ENCODE measurements around the gene COPZ2. TPM values are rescaled to one million over a fixed set of nuclear protein-coding genes. Genes with fewer than 3 reads are reported as not detected.

Gene COPZ2
- total and polyA plus RNA-seq, 4 donors = 59.9 to 108 (median 94.3) TPM

DNA sequence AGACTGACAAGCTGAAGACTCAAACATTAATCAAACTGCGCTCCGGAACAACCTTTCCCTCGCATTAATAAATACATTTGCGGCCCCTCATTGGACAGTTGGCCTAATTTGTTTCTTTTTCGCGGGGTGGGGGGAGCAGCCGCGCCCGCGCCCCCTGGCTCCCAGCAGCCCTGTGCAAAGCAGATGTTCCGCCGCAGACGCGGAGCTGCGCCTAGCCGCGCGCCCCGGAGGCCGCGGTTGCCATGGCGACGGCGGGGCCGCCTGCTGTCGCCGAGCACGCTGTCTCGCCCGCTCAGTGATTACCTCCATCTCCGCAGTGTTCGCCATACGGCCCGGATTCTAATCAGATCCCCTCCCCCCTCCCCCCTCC is 25.5 kb downstream of the COPZ2 start:
- Histone ChIP-seq H3K4me3 (ENCODE audit: low read length in 2 of 2) (no peak overlapping the region), H3K4me1 (ENCODE audit: control insufficient read depth in 1 of 2, insufficient read depth in 2 of 2, low read length in 2 of 2) (no peaks in the 10 kb centered on the region), H3K27ac (ENCODE audit: low read depth in 1 of 2, low read length in 2 of 2) (no peak overlapping the region), H3K36me3 (ENCODE audit: control insufficient read depth in 1 of 2, insufficient read depth in 2 of 2, low read length in 1 of 2) (no peaks in the 10 kb centered on the region), H3K9me3 (ENCODE audit: control insufficient read depth, low read length) (no peaks in the 10 kb centered on the region), H3K27me3 (ENCODE audit: control insufficient read depth in 1 of 2, insufficient read depth in 2 of 2, low read length in 1 of 2) (no peaks in the 10 kb centered on the region)
- intact Hi-C loops (cut with DNase I) = no loop called here
- 1 to 2% methylated on average over 33 to 34 of the region's 34 CpGs for WGBS, 2 donors
- DNase-seq (peak; percentile 64 to 80), ATAC-seq (ENCODE audit: low FRiP score) (peak; percentile 66)

DNA sequence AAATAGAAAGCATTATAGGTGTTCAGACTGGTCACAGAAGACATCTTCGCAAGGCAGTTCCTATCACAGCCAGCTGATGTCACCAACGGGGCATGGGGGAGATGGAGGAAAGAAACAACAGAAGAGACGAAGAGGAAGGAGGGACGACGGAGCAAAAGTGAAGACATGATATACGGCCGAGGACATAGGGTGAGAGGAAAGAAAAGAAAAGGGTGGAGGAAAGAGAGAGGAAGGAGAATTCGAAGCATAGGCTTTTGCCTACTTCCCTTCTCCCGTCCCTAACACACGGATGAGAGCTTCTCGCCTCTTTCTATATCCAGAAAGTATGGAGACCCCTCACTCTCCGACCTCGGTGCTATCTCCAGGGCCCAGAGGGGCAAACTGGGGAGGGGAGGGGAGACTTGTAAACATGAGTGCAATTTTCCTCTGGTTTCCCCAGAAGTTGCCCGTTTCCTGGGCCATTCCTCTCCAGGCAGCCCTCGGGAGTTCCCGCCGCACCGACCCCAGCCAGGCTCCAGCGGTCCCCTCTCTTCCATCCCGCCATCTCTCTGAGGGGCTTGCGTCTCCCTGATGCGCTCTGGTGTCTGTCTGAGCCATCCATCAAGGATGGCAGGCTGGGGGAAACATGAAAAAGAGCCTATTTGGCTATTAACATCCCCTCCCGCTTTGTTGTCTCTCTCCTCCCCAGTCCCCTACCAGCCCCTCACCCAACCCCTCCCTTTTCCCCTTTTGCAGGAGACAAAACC is 26.0 kb downstream of the COPZ2 start:
- H3K4me3 ChIP-seq (ENCODE audit: low read length in 2 of 2) = no peak overlapping the region
- no peak overlapping the region for H3K27ac ChIP-seq (ENCODE audit: low read depth in 1 of 2, low read length in 2 of 2)
- 12 to 18% methylated on average over 23 of the region's 23 CpGs for WGBS, 2 donors

DNA sequence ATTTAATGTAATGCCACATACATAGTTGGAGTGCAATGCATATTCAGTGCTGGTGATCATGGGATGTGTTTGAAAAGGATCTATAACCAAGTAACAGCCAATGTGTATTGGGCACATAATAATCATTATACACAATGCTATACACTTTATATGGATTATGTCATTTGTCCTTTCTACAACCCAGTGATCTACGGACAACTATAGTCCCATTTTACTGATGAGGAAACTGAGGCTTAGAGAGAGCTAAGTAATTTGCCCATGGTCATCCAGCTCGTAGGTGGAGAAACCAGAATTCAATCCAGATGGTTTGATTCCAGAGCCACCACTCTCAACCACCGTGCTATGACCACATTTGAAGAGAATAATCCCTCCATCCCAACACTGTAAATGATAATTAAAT is 27.4 kb downstream of the COPZ2 start:
- H3K27me3 ChIP-seq (ENCODE audit: control insufficient read depth in 1 of 2, insufficient read depth in 2 of 2, low read length in 1 of 2) = no peaks in the 10 kb centered on the region
- no peaks in the 10 kb centered on the region for H3K4me1 ChIP-seq (ENCODE audit: control insufficient read depth in 1 of 2, insufficient read depth in 2 of 2, low read length in 2 of 2)
- no peak overlapping the region for H3K27ac ChIP-seq (ENCODE audit: low read depth in 1 of 2, low read length in 2 of 2)
- intact Hi-C loops (cut with DNase I) = no loop called here
- ATAC-seq (ENCODE audit: low FRiP score) = no peak
- H3K4me3 ChIP-seq (ENCODE audit: low read length in 2 of 2) = no peak overlapping the region
- no peak for DNase-seq
- H3K36me3 ChIP-seq (ENCODE audit: control insufficient read depth in 1 of 2, insufficient read depth in 2 of 2, low read length in 1 of 2) = no peaks in the 10 kb centered on the region
- 93 to 96% methylated on average over 3 of the region's 3 CpGs for WGBS, 2 donors
- H3K9me3 ChIP-seq (ENCODE audit: control insufficient read depth, low read length) = no peaks in the 10 kb centered on the region

More for the DNA sequence above, 26.0 kb downstream of the COPZ2 start:
- intact Hi-C loops (cut with DNase I) = no loop called here
- H3K9me3 ChIP-seq (ENCODE audit: control insufficient read depth, low read length) = no peaks in the 10 kb centered on the region
- DNase-seq (no peak), ATAC-seq (ENCODE audit: low FRiP score) (no peak)
- no peaks in the 10 kb centered on the region for H3K4me1 ChIP-seq (ENCODE audit: control insufficient read depth in 1 of 2, insufficient read depth in 2 of 2, low read length in 2 of 2)
- no peaks in the 10 kb centered on the region for H3K36me3 ChIP-seq (ENCODE audit: control insufficient read depth in 1 of 2, insufficient read depth in 2 of 2, low read length in 1 of 2)
- H3K27me3 ChIP-seq (ENCODE audit: control insufficient read depth in 1 of 2, insufficient read depth in 2 of 2, low read length in 1 of 2) = no peaks in the 10 kb centered on the region

DNA sequence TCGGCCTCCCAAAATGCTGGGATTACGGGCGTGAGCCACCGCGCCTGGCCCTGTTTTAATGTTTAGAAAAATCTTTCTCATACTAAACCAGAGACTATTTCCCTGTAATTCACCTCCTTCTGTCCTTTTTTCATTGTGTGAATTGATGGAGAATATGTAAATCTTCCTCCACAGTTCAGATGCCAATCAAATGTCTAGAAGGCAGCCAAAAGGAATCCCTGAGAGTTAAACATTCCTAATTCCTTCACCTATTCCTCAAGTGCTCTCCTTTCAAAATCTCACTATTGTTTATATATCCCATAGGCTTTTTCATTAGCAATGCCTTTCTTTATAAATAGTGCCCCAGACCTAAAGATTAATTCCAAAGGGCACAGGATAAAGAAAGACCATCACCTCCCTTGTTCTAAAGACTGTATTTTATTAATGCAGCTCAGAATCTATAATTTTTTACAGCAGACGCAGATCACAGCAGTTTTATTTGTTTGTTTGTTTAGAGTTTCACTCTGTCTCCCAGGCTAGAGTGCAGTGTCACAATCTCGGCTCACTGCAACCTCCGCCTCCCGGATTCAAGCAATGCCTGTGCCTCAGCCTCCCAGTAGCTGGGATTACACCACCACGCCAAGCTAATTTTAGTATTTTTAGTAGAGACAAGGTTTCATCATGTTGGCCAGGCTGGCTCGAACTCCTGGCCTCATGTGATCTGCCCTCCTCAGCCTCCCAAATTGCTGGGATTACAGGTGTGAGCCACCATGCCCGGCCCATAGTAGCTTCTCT is 30.5 kb downstream of the COPZ2 start:
- no peak for ATAC-seq (ENCODE audit: low FRiP score)
- intact Hi-C loops (cut with DNase I) = no loop called here
- WGBS, 2 donors = 89 to 92% methylated on average over 12 of the region's 12 CpGs
- Histone ChIP-seq H3K4me1 (ENCODE audit: control insufficient read depth in 1 of 2, insufficient read depth in 2 of 2, low read length in 2 of 2) (no peaks in the 10 kb centered on the region), H3K27ac (ENCODE audit: low read depth in 1 of 2, low read length in 2 of 2) (no peak overlapping the region), H3K27me3 (ENCODE audit: control insufficient read depth in 1 of 2, insufficient read depth in 2 of 2, low read length in 1 of 2) (no peaks in the 10 kb centered on the region), H3K36me3 (ENCODE audit: control insufficient read depth in 1 of 2, insufficient read depth in 2 of 2, low read length in 1 of 2) (no peaks in the 10 kb centered on the region), H3K9me3 (ENCODE audit: control insufficient read depth, low read length) (no peaks in the 10 kb centered on the region), H3K4me3 (ENCODE audit: low read length in 2 of 2) (no peak overlapping the region)
- no peak for DNase-seq

DNA sequence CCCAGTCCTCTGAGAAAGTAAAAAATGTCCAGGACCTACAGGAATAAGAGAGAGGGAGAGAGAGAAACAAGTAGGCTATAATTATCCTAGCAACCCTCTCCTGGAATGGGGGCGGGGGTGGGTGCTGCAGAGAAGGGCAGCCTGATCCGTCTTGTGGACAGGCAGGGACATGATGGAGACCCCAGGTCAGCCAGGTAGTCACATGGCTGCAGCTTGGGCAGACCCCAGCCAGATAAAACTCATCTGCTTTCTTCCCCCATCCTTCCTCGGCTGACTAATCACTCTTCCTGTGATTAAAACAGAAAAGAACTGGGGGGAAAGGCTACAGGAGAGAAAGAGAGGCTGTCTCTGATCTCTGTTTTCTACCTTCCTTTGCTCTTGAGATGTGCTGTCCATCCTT is 32.6 kb downstream of the COPZ2 start:
- Histone ChIP-seq H3K4me3 (ENCODE audit: low read length in 2 of 2) (no peak overlapping the region), H3K36me3 (ENCODE audit: control insufficient read depth in 1 of 2, insufficient read depth in 2 of 2, low read length in 1 of 2) (no peaks in the 10 kb centered on the region), H3K27ac (ENCODE audit: low read depth in 1 of 2, low read length in 2 of 2) (no peak overlapping the region), H3K27me3 (ENCODE audit: control insufficient read depth in 1 of 2, insufficient read depth in 2 of 2, low read length in 1 of 2) (no peaks in the 10 kb centered on the region), H3K4me1 (ENCODE audit: control insufficient read depth in 1 of 2, insufficient read depth in 2 of 2, low read length in 2 of 2) (no peaks in the 10 kb centered on the region), H3K9me3 (ENCODE audit: control insufficient read depth, low read length) (no peaks in the 10 kb centered on the region)
- intact Hi-C loops (cut with DNase I) = no loop called here
- no peak for ATAC-seq (ENCODE audit: low FRiP score)
- no peak for DNase-seq
- WGBS, 2 donors = 35 to 42% methylated on average over 3 of the region's 3 CpGs

DNA sequence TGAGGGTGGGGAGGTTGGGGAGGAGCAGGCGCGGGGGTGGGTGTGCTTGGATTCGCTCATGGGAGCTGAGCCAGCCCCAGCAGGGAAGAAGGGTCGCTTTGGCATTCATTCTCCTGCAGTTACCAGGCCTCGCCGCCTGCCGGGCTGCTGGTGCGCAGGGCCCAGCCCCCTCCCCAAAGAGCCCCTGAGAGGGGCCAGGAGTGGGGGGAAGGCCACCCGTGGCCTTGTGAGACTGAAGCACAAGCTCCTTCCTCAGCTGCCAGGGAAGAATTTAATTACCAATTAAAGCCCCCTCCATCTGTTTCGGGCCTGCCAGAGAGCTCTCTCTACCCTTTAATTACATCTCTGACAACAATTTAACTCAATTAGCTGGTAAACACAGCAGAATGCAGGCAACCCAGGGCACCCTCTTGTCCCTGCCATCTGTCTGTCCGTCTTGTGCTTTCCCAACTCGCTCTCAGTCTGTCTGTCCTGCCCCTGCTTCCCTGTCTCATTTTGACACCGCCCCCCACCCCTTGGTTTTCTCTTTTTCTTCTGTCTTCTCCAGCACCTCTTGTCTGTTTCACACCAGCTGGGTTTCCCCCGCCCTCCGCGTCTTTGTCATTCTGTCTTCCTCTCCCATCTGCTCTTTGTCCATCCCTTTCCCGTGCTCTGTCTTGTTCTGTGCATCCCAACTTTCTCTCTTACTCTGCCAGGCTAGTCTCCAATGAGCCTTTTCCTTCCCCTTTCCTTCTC is 34.0 kb downstream of the COPZ2 start:
- 85 to 88% methylated on average over 17 of the region's 17 CpGs for WGBS, 2 donors
- no peak overlapping the region for H3K27ac ChIP-seq (ENCODE audit: low read depth in 1 of 2, low read length in 2 of 2)
- H3K9me3 ChIP-seq (ENCODE audit: control insufficient read depth, low read length) = no peaks in the 10 kb centered on the region
- no peaks in the 10 kb centered on the region for H3K36me3 ChIP-seq (ENCODE audit: control insufficient read depth in 1 of 2, insufficient read depth in 2 of 2, low read length in 1 of 2)
- no peaks in the 10 kb centered on the region for H3K4me1 ChIP-seq (ENCODE audit: control insufficient read depth in 1 of 2, insufficient read depth in 2 of 2, low read length in 2 of 2)
- intact Hi-C loops (cut with DNase I) = no loop called here
- DNase-seq (no peak), ATAC-seq (ENCODE audit: low FRiP score) (no peak)
- H3K27me3 ChIP-seq (ENCODE audit: control insufficient read depth in 1 of 2, insufficient read depth in 2 of 2, low read length in 1 of 2) = no peaks in the 10 kb centered on the region
- H3K4me3 ChIP-seq (ENCODE audit: low read length in 2 of 2) = no peak overlapping the region

DNA sequence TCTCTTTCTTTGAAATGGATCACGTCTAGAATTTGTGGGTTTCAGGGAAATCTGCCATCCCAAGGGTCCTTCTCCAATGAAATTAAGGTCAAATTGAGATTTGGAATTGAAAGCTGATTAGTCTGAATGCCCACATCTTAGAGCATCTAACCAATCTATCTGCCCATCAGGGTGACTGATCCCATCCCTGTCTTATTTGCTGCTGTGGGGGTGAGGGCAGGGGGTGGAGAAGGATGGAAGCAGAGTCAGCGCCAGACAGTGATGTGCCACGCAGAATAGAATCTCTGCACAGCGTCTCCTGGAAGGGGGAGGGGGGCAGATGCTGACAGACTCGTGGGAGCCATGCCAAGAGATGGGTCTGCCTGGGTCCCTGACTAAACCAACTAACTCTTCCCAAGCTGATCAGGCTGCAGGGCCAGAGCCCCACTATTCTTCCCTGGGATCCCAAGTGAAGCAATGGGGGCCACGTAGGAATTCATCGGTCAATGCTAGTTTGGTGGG is 34.6 kb downstream of the COPZ2 start:
- Histone ChIP-seq H3K36me3 (ENCODE audit: control insufficient read depth in 1 of 2, insufficient read depth in 2 of 2, low read length in 1 of 2) (no peaks in the 10 kb centered on the region), H3K27ac (ENCODE audit: low read depth in 1 of 2, low read length in 2 of 2) (no peak overlapping the region), H3K9me3 (ENCODE audit: control insufficient read depth, low read length) (no peaks in the 10 kb centered on the region), H3K27me3 (ENCODE audit: control insufficient read depth in 1 of 2, insufficient read depth in 2 of 2, low read length in 1 of 2) (no peaks in the 10 kb centered on the region), H3K4me3 (ENCODE audit: low read length in 2 of 2) (no peak overlapping the region), H3K4me1 (ENCODE audit: control insufficient read depth in 1 of 2, insufficient read depth in 2 of 2, low read length in 2 of 2) (no peaks in the 10 kb centered on the region)
- DNase-seq (no peak), ATAC-seq (ENCODE audit: low FRiP score) (no peak)
- intact Hi-C loops (cut with DNase I) = no loop called here
- 72 to 75% methylated on average over 6 to 7 of the region's 7 CpGs for WGBS, 2 donors

DNA sequence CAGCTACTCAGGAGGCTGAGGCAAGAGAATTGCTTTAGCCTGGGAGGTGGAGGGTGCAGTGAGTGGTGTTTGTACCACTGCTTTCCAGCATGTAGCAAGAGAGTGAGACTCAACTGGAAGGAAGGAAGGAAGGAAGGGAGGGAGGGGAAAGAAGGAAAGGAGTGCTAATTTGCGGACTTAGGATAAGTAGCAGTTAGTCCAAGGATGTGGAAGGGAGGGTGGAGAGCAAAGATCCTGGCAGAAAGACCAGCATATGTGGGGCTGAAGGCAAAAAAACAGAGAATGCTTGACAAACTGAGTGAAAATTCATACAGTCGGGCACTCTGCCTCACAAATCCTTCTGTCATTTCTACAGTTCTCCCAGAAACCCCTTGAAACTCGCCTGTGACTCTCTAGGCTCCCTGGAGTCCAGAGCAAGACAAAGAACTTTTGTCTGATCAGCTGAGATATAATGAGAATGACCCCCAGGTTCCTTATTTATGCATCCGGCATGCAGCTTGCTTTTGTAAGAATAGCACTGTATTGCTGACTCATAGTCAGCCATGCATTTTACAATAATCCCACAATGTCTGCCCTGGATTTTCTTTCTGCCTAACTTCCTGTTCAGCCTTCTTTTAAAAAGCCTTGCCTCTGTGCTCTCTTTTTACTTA is 35.2 kb downstream of the COPZ2 start:
- DNase-seq (no peak), ATAC-seq (ENCODE audit: low FRiP score) (no peak)
- H3K4me3 ChIP-seq (ENCODE audit: low read length in 2 of 2) = no peak overlapping the region
- intact Hi-C loops (cut with DNase I) = no loop called here
- no peaks in the 10 kb centered on the region for H3K27me3 ChIP-seq (ENCODE audit: control insufficient read depth in 1 of 2, insufficient read depth in 2 of 2, low read length in 1 of 2)
- H3K4me1 ChIP-seq (ENCODE audit: control insufficient read depth in 1 of 2, insufficient read depth in 2 of 2, low read length in 2 of 2) = no peaks in the 10 kb centered on the region
- no peaks in the 10 kb centered on the region for H3K9me3 ChIP-seq (ENCODE audit: control insufficient read depth, low read length)
- 37 to 47% methylated on average over 4 of the region's 4 CpGs for WGBS, 2 donors
- H3K27ac ChIP-seq (ENCODE audit: low read depth in 1 of 2, low read length in 2 of 2) = no peak overlapping the region
- no peaks in the 10 kb centered on the region for H3K36me3 ChIP-seq (ENCODE audit: control insufficient read depth in 1 of 2, insufficient read depth in 2 of 2, low read length in 1 of 2)

Data from aorta (tissue), 5 donors.